Mesothelial cell of epicardium (in vitro differentiated cells): Measurements from ENCODE around the gene RFNG. TPM values are rescaled to one million over a fixed set of nuclear protein-coding genes. Genes with fewer than 3 reads are reported as not detected.

Experiments
- DNase-seq, 2 experiments: peaks; one replicate each; pipeline ENCODE4 v3.0.0; 2021; ENCODE audit warnings: low spot score in 2 of 2; ENCODE audit not compliant: unreplicated experiment in 2 of 2
- H3K27ac Mint-ChIP-seq: 2 replicates; pipeline ENCODE4 v1.8.0; 2021; ENCODE audit warnings: mixed read lengths
- H3K27me3 Mint-ChIP-seq: 2 replicates; pipeline ENCODE4 v1.8.0; 2021; ENCODE audit warnings: low read depth, mixed read lengths
- H3K36me3 Mint-ChIP-seq: 2 replicates; pipeline ENCODE4 v1.8.0; 2021; ENCODE audit warnings: mixed read lengths
- H3K4me1 Mint-ChIP-seq: 2 replicates; pipeline ENCODE4 v1.8.0; 2021; ENCODE audit warnings: mixed read lengths
- H3K4me3 Mint-ChIP-seq: 2 replicates; pipeline ENCODE4 v1.8.0; 2021; ENCODE audit warnings: mild to moderate bottlenecking, moderate library complexity, mixed read lengths
- H3K9me3 Mint-ChIP-seq: 2 replicates; pipeline ENCODE4 v1.8.0; 2021; ENCODE audit warnings: mixed read lengths
- total RNA-seq: library from RNA; stranded (reverse); gene quantifications from 3 replicates; pipeline ENCODE4 v1.2.1, GENCODE V29; 2021
- TF ChIP-seq, protein P1 (sequence below): fragments of 200-600 bp; sonication (generic); IDR thresholded peaks from one replicate; pipeline ENCODE4 v1.5.0; 2021; ENCODE audit warnings: antibody characterized with exemption; ENCODE audit not compliant: unreplicated experiment

Gene RFNG
- total RNA-seq, 1 donor from 2014 or later: 57.3 TPM

DNA sequence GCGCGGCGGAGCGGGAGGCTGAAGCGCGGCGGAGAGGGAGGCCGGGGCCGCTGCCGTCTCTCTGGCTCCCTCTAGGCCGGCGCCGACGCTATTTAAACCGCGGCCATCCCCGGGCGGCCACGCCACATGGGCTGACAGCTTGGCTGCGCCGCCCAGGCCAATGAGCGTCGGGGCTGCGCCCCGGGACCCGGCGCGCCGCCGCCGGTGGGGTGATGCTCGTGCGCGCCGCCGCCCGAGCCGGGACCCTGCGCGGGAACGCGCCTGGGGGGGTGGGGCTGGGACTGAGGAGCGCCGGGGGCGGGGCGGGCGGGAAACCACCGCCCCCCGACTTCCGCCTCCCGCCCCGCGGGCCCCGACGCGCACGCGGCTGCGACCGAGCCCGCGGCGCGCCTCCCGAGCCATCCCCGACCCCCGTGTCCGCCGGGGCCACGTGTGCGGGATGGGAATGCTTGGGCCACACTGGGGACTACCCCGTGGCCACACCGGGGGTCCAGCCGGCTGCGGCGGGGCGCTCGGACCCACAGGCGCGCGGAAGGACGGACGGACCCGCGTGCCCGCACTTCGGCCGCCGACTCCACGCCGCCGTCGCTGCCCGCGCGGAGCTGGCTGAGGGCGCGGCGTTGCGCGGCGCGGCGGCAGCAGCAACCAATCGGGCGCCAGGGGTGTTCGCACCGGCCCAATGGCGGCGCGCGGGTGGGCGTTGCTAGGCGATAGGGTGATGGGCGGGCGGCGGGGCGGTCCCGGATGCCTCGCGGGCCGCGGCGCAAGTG is 46.7 kb upstream of the RFNG start, which contains the start of gene FASN:
TSS of gene FASN (minus strand) at position 68 of the 770 bp plus-strand sequence. CDS start 1,791 bp downstream, outside the sequence.
- TF ChIP-seq, protein P1, sequence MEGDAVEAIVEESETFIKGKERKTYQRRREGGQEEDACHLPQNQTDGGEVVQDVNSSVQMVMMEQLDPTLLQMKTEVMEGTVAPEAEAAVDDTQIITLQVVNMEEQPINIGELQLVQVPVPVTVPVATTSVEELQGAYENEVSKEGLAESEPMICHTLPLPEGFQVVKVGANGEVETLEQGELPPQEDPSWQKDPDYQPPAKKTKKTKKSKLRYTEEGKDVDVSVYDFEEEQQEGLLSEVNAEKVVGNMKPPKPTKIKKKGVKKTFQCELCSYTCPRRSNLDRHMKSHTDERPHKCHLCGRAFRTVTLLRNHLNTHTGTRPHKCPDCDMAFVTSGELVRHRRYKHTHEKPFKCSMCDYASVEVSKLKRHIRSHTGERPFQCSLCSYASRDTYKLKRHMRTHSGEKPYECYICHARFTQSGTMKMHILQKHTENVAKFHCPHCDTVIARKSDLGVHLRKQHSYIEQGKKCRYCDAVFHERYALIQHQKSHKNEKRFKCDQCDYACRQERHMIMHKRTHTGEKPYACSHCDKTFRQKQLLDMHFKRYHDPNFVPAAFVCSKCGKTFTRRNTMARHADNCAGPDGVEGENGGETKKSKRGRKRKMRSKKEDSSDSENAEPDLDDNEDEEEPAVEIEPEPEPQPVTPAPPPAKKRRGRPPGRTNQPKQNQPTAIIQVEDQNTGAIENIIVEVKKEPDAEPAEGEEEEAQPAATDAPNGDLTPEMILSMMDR: no peak
- H3K4me3 Mint-ChIP-seq: peak within 1 kb of the TSS; percentile 70

DNA sequence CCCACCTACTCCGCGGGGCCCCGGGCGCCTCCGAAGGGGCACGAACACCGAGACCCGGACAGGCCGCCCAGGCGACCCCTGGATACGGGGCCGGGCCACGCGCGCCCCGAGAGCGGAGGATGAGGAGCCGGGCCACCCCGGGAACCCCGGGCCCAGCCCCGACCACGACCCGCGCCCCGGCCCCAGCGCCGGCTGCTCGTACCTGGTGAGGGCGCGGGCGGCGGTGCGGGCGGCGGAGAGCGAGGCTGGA is 46.2 kb upstream of the RFNG start:
- no peaks in the 10 kb centered on the region for H3K27me3 Mint-ChIP-seq
- peaks cover 3% of the 10 kb centered on the region for H3K36me3 Mint-ChIP-seq
- H3K9me3 Mint-ChIP-seq: no peaks in the 10 kb centered on the region
- no peak overlapping the region for H3K27ac Mint-ChIP-seq
- TF ChIP-seq, protein P1: no peak
- peak overlapping the region; percentile 54 for H3K4me3 Mint-ChIP-seq
- peaks cover 25% of the 10 kb centered on the region for H3K4me1 Mint-ChIP-seq
- DNase-seq: no peak

More for the DNA sequence above, 46.7 kb upstream of the RFNG start, which contains the start of gene FASN:
- Mint-ChIP-seq H3K9me3 (no peaks in the 10 kb centered on the region), H3K36me3 (peaks cover under 1% of the 10 kb centered on the region), H3K27me3 (no peaks in the 10 kb centered on the region), H3K27ac (peak within 1 kb of the TSS; percentile 47), H3K4me1 (peaks cover 27% of the 10 kb centered on the region)
- DNase-seq: peak; percentile 93 to 95

DNA sequence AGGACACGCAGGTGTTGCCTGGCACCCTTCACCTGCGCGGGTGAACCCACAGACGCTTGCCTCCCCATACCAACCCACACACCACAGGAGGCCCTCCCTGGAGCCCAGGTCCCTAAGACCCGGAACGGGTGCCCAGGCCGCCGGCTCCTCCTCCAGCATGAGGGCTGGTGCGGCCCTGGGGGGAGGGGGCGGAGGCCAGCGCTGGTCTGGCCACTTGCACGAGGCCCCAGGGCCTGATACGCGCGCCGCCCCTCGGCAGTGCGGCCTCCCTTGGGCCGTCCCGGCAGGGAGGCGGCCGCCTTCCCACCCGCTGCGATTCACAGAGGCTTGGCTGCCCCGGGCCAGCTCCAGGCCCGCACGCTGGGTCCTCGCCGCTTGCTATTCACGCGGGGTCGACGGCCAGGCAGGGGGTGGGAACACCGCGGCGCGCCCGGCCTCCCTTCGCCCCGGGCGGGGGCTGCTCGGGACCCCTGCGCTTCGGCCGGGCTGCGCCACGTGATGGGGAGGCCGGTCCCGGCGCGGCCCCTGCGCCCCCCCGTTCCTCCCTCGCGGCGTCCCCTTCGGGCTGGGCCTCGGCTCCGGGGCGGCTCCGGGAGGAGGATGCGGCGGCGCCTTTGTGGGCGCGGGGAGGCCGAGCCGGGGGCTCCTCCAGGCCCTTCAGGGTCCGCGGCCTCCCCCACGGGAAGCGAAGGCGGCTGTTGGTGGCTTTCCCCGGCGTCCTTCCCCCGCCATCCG is 45.7 kb upstream of the RFNG start:
- H3K4me3 Mint-ChIP-seq: peak overlapping the region; percentile 70
- peaks cover 3% of the 10 kb centered on the region for H3K36me3 Mint-ChIP-seq
- TF ChIP-seq, protein P1: no peak
- H3K27ac Mint-ChIP-seq: peak overlapping the region; percentile 47
- no peaks in the 10 kb centered on the region for H3K27me3 Mint-ChIP-seq
- no peaks in the 10 kb centered on the region for H3K9me3 Mint-ChIP-seq
- peaks cover 25% of the 10 kb centered on the region for H3K4me1 Mint-ChIP-seq
- DNase-seq: peak in 1 of 2 experiments; percentile 64

DNA sequence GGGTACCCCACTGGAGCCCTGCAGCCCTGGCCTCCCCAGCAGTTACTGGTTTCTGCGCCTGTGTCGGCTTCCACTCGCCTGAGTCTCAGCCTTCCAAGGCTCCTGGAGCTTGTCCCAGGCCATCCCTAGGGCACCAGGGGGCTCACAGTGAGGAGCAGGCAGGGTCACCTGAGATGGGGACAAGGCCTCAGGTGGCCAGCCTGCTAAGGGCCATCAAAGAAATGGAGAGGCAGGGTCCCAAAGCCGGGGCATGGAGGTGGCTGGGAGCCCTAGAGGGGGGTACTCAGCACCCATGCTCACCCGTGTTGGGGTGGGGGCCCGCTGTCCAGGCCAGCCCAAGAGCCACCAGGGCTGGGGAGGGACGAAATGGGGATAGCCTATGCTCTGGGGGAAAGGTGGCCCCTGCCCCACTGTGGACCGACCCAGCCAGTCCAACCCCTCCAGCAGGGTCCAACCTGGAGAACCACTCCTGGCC is 45.1 kb upstream of the RFNG start:
- Mint-ChIP-seq H3K4me3 (peak overlapping the region; percentile 70), H3K27me3 (no peaks in the 10 kb centered on the region), H3K36me3 (peaks cover 3% of the 10 kb centered on the region), H3K9me3 (no peaks in the 10 kb centered on the region), H3K27ac (peak overlapping the region; percentile 47), H3K4me1 (peaks cover 25% of the 10 kb centered on the region)
- TF ChIP-seq, protein P1: no peak
- no peak for DNase-seq

DNA sequence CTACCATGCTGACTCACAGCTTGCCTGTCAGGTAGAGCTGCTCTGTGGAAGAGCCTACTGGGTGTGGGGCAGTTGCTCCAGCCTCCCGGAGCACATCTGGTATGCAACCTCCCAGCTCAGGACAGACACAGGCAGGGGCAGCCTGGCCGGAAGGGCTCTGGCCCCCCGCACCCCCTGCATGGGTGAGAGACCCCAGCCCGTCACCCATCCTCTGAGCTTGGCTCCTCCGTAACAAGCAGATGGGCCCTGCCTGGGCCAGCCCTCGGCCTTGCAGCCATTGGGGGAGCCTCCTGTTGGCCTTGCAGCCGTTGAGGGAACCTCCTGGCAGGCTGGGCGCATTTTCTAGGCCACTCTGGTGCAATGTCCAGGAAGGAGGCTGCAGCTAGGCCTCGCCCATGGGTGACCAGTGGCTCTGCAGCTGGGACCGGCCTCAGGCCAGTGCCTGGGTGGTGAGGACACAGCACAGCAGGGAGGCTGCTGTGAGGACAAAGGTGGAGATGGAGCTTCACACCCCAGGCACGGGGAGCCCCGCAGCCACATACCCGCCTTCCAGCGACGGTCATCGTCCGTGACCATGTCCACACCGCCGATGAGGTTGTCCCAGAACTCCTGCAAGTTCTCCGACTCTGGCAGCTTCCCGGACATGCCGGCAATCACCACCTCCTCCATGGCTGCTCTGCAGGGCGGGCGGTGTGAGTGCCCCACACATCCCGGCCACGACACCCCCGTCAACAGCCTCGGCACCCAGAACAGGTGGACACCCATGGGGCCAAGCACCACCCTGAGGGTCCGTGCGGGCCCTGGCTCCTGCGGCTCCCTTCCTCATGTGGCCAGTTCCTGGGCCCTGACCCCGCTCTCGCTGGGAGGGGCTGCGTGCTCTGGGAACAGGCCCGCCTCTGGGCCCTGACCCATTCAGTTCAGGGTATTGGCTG is 44.4 kb upstream of the RFNG start:
- Mint-ChIP-seq H3K9me3 (no peaks in the 10 kb centered on the region), H3K4me1 (peaks cover 22% of the 10 kb centered on the region), H3K27me3 (no peaks in the 10 kb centered on the region), H3K27ac (peak overlapping the region; percentile 34), H3K4me3 (peak overlapping the region; percentile 70), H3K36me3 (peaks cover 3% of the 10 kb centered on the region)
- DNase-seq: no peak
- TF ChIP-seq, protein P1: no peak
